HEK293 (cell line): ENCODE data around the gene ITFG2.

Experiments used
- CTCF ChIA-PET: fragments of 350-600 bp; formaldehyde crosslinking; extraction: SDS; loops from one replicate; lab custom pipeline; 2021; ENCODE audit warnings: antibody characterized with exemption; lab: Yijun Ruan, JAX
- POLR2A ChIA-PET: fragments of 300-600 bp; formaldehyde crosslinking; extraction: SDS; loops from one replicate; lab custom pipeline; 2020; ENCODE audit warnings: antibody characterized with exemption, inconsistent platforms; lab: Yijun Ruan, JAX
- H3K27ac ChIP-seq: fragments of 200-500 bp; sonication (Bioruptor generic); 2 replicates; pipeline ENCODE4 v1.5.1; 2014; ENCODE audit warnings: low read depth, low read length, control low read depth, inconsistent platforms; ENCODE audit errors: extremely low read depth
- H3K36me3 ChIP-seq, 2 experiments: fragments of 200-500 bp in 1 of 2; sonication (Bioruptor generic) in 1 of 2; 1 replicate in 1 of 2; 2 replicates in 1 of 2; pipeline ENCODE4 v1.5.1; 2014 to 2017; ENCODE audit warnings: inconsistent platforms in 2 of 2, low read length in 2 of 2; ENCODE audit not compliant: control insufficient read depth in 2 of 2, insufficient read depth in 1 of 2
- H3K4me1 ChIP-seq: fragments of 200-500 bp; sonication (Bioruptor generic); 2 replicates; pipeline ENCODE4 v1.5.1; 2014; ENCODE audit warnings: mild to moderate bottlenecking, low read length, inconsistent platforms; ENCODE audit not compliant: control insufficient read depth, insufficient read depth
- H3K4me3 ChIP-seq: 2 replicates; pipeline ENCODE4 v1.5.1; 2011; ENCODE audit warnings: low read depth, mild to moderate bottlenecking, control low read depth, low read length, moderate library complexity
- H3K9me3 ChIP-seq: fragments of 200-500 bp; sonication (Bioruptor generic); 2 replicates; pipeline ENCODE4 v1.5.1; 2014; ENCODE audit warnings: low read depth, low read length, inconsistent platforms; ENCODE audit not compliant: control insufficient read depth, insufficient read depth
- BCL11A ChIP-seq: fragments of 450-650 bp; formaldehyde crosslinking; IDR thresholded peaks from 2 replicates; pipeline ENCODE4 v1.5.1; 2016; ENCODE audit warnings: low read depth, missing biosample characterization, missing genetic modification characterization
- MEIS1 ChIP-seq: sonication (generic); formaldehyde crosslinking; IDR thresholded peaks from 2 replicates; pipeline ENCODE4 v1.8.1; 2022; ENCODE audit warnings: missing genetic modification reagents, mild to moderate bottlenecking, borderline replicate concordance
- OSR2 ChIP-seq: fragments of 450-650 bp; formaldehyde crosslinking; IDR thresholded peaks from 2 replicates; pipeline ENCODE4 v1.5.1; 2016; ENCODE audit warnings: missing biosample characterization, missing genetic modification characterization
- ZBTB20 ChIP-seq: fragments of 450-650 bp; formaldehyde crosslinking; IDR thresholded peaks from 2 replicates; pipeline ENCODE4 v1.5.1; 2016; ENCODE audit warnings: missing biosample characterization, missing genetic modification characterization
- ZNF132 ChIP-seq: fragments of 450-650 bp; formaldehyde crosslinking; IDR thresholded peaks from 2 replicates; pipeline ENCODE4 v1.5.1; 2017; ENCODE audit warnings: missing biosample characterization, missing genetic modification characterization, borderline replicate concordance
- ZNF239 ChIP-seq: fragments of 450-650 bp; formaldehyde crosslinking; IDR thresholded peaks from 2 replicates; pipeline ENCODE4 v1.5.1; 2016; ENCODE audit warnings: missing biosample characterization, missing genetic modification characterization
- ZNF248 ChIP-seq: fragments of 450-650 bp; formaldehyde crosslinking; IDR thresholded peaks from 2 replicates; pipeline ENCODE4 v1.5.1; 2017; ENCODE audit warnings: missing biosample characterization, missing genetic modification characterization
- ZNF266 ChIP-seq: fragments of 450-650 bp; formaldehyde crosslinking; IDR thresholded peaks from 2 replicates; pipeline ENCODE4 v1.5.1; 2016; ENCODE audit warnings: missing biosample characterization, missing genetic modification characterization, low read depth
- ZNF274 ChIP-seq, 2 experiments: fragments of 200-500 bp in 1 of 2; fragments of 450-650 bp in 1 of 2; sonication (Bioruptor generic) in 1 of 2; formaldehyde crosslinking in 1 of 2; IDR thresholded peaks; 2 replicates each; pipeline versions ENCODE4 v1.5.1 to v1.6.1; 2014 to 2016; ENCODE audit warnings: borderline replicate concordance in 1 of 2, inconsistent platforms in 1 of 2, low read length in 1 of 2, missing biosample characterization in 1 of 2, missing genetic modification characterization in 1 of 2
- ZNF366 ChIP-seq: fragments of 450-650 bp; formaldehyde crosslinking; conservative IDR thresholded peaks from 2 replicates; pipeline ENCODE4 v1.5.1; 2016; ENCODE audit warnings: missing biosample characterization, missing genetic modification characterization
- ZNF549 ChIP-seq: fragments of 450-650 bp; IDR thresholded peaks from 2 replicates; pipeline ENCODE4 v1.5.1; 2018; ENCODE audit warnings: missing biosample characterization, missing genetic modification characterization, mild to moderate bottlenecking, inconsistent platforms, moderate library complexity
- ZSCAN16 ChIP-seq: fragments of 450-650 bp; formaldehyde crosslinking; IDR thresholded peaks from 2 replicates; pipeline ENCODE4 v1.5.1; 2016; ENCODE audit warnings: missing biosample characterization, missing genetic modification characterization
- ZXDB ChIP-seq: fragments of 450-650 bp; formaldehyde crosslinking; IDR thresholded peaks from 2 replicates; pipeline ENCODE4 v1.5.1; 2016; ENCODE audit warnings: missing biosample characterization, missing genetic modification characterization
- TF ChIP-seq, protein P1 (sequence below): IDR thresholded peaks from 2 replicates; pipeline ENCODE4 v1.6.1; 2011; ENCODE audit warnings: mild to moderate bottlenecking, low read depth, low read length, borderline replicate concordance
- TF ChIP-seq, protein P2 (sequence below): fragments of 450-650 bp; IDR thresholded peaks from 2 replicates; pipeline ENCODE4 v1.5.1; 2018; ENCODE audit warnings: missing biosample characterization, missing genetic modification characterization
- TF ChIP-seq, protein P3 (sequence below): fragments of 450-650 bp; formaldehyde crosslinking; IDR thresholded peaks from 2 replicates; pipeline ENCODE4 v1.5.1; 2016; ENCODE audit warnings: missing biosample characterization, missing genetic modification characterization, low read depth
- TF ChIP-seq, protein P4 (sequence below): fragments of 450-650 bp; formaldehyde crosslinking; IDR thresholded peaks from 2 replicates; pipeline ENCODE4 v1.5.1; 2016; ENCODE audit warnings: missing biosample characterization, missing genetic modification characterization
- TF ChIP-seq, protein P5 (sequence below): fragments of 450-650 bp; formaldehyde crosslinking; IDR thresholded peaks from 2 replicates; pipeline ENCODE4 v1.5.1; 2016; ENCODE audit warnings: missing biosample characterization, missing genetic modification characterization

The ITFG2 gene

DNA sequence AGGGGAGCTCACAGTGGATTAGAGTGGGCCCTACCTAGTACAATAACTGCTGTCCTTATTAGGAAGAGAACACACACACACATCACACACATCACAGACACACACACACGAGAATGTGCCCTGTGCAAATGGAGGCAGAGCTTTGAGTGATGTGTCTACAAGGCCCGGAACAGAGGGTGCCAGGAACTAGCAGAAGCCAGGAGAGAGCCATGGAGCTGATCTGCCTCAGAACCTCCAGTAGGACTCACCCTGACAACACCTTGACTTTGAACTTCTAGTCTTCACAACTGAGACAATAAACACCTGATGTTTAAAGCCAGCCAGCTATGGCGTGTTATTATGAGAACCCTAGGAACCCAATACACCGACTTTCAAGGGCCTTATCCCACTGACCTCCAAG, 47.4 kb upstream of the ITFG2 start:
- POLR2A ChIA-PET = no interaction called here
- Histone ChIP-seq H3K9me3 (no peaks in the 10 kb centered on the region), H3K27ac (no peak overlapping the region), H3K4me1 (no peaks in the 10 kb centered on the region), H3K4me3 (no peak overlapping the region), H3K36me3 (no peaks in the 10 kb centered on the region)
- CTCF ChIA-PET = interaction anchor here (1.4 kb wide), 1 partner anchor 19 kb away, joined by 6 read pairs; no protein-coding TSS in a partner anchor
- TF ChIP-seq OSR2 = no peak
- no peak for TF ChIP-seq ZNF132
- TF ChIP-seq BCL11A (tag by site-specific recombination) = no peak

DNA sequence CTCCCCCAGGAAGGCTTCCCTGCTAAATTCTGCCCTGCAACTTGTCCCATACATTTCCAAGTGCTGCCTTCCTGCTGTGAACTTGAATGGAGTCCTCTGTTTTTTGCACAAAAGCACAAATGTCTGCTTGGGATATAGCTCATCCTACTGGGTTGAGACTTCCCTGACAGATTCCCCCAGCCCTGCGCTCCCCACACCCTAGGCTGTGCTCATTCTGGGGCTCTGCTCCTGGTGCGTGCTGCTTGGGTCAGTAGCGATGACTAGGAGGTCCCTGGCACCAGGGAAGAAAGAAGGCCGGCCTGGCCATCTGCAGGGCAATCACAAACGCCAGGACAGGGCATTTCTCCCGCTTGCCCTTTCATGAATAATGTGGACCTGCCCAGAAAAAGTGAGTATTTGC, 46.9 kb upstream of the ITFG2 start:
- H3K36me3 ChIP-seq = no peaks in the 10 kb centered on the region
- H3K4me1 ChIP-seq = no peaks in the 10 kb centered on the region
- no peaks in the 10 kb centered on the region for H3K9me3 ChIP-seq
- ChIA-PET CTCF (interaction anchor here (0.6 kb wide), 1 partner anchor 19 kb away, joined by 4 read pairs; no protein-coding TSS in a partner anchor), POLR2A (no interaction called here)
- TF ChIP-seq ZNF266 = no peak
- TF ChIP-seq, protein P1, sequence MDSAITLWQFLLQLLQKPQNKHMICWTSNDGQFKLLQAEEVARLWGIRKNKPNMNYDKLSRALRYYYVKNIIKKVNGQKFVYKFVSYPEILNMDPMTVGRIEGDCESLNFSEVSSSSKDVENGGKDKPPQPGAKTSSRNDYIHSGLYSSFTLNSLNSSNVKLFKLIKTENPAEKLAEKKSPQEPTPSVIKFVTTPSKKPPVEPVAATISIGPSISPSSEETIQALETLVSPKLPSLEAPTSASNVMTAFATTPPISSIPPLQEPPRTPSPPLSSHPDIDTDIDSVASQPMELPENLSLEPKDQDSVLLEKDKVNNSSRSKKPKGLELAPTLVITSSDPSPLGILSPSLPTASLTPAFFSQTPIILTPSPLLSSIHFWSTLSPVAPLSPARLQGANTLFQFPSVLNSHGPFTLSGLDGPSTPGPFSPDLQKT = no peak
- TF ChIP-seq MEIS1 (CRISPR knock-in tag) = no peak
- TF ChIP-seq ZBTB20 (tag by site-specific recombination) = no peak
- TF ChIP-seq ZSCAN16 (tag by site-specific recombination) = no peak
- no peak for TF ChIP-seq ZNF274 (IDR thresholded peaks at IDR 0.05; ENCODE audit: low read length)
- TF ChIP-seq ZNF274 (tag by site-specific recombination; IDR thresholded peaks at IDR 0.05; ENCODE audit: borderline replicate concordance) = no peak
- TF ChIP-seq, protein P2, sequence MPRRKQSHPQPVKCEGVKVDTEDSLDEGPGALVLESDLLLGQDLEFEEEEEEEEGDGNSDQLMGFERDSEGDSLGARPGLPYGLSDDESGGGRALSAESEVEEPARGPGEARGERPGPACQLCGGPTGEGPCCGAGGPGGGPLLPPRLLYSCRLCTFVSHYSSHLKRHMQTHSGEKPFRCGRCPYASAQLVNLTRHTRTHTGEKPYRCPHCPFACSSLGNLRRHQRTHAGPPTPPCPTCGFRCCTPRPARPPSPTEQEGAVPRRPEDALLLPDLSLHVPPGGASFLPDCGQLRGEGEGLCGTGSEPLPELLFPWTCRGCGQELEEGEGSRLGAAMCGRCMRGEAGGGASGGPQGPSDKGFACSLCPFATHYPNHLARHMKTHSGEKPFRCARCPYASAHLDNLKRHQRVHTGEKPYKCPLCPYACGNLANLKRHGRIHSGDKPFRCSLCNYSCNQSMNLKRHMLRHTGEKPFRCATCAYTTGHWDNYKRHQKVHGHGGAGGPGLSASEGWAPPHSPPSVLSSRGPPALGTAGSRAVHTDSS (tag by site-specific recombination) = no peak
- TF ChIP-seq, protein P3, sequence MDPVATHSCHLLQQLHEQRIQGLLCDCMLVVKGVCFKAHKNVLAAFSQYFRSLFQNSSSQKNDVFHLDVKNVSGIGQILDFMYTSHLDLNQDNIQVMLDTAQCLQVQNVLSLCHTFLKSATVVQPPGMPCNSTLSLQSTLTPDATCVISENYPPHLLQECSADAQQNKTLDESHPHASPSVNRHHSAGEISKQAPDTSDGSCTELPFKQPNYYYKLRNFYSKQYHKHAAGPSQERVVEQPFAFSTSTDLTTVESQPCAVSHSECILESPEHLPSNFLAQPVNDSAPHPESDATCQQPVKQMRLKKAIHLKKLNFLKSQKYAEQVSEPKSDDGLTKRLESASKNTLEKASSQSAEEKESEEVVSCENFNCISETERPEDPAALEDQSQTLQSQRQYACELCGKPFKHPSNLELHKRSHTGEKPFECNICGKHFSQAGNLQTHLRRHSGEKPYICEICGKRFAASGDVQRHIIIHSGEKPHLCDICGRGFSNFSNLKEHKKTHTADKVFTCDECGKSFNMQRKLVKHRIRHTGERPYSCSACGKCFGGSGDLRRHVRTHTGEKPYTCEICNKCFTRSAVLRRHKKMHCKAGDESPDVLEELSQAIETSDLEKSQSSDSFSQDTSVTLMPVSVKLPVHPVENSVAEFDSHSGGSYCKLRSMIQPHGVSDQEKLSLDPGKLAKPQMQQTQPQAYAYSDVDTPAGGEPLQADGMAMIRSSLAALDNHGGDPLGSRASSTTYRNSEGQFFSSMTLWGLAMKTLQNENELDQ (tag by site-specific recombination) = no peak
- TF ChIP-seq ZNF366 (tag by site-specific recombination) = no peak
- no peak for TF ChIP-seq ZNF248 (tag by site-specific recombination)
- no peak for TF ChIP-seq ZXDB (tag by site-specific recombination)
- H3K27ac ChIP-seq = no peak overlapping the region
- H3K4me3 ChIP-seq = no peak overlapping the region

DNA sequence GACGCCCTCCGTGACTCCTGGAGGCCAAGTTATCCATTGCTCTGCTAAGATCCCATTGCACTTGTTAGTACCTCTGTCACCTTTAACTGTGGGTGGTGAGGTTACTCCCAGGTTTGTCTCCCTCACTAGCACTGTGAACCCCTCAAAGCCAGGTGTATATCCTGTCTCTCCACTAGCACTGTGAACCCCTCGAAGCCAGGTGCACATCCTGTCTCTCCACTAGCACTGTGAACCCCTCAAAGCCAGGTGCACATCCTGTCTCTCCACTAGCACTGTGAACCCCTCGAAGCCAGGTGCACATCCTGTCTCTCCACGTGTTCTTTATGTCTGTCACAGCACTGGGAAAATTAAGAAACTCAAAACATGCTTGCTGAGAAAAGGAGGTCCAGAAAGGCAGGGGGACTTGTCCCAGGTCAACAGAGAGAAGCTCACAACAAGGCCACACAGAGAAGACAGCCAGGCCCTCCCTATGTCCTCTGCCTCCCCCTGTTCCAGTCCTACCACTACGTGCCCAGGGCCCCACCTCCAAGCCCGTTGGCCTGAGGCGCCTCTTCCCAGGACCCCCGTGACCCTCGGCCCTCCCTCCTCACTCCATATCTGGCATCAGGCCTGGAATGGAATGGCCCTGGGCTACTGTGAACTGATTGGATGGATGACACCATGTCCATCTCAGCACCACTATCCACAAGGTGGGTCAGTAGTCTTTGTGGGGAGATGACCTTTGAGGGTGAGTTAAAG, 44.1 kb upstream of the ITFG2 start:
- no peaks in the 10 kb centered on the region for H3K36me3 ChIP-seq
- CTCF ChIA-PET = interaction anchor here (1.2 kb wide), 1 partner anchor 16 kb away, joined by 4 read pairs; no protein-coding TSS in a partner anchor
- no peaks in the 10 kb centered on the region for H3K4me1 ChIP-seq
- POLR2A ChIA-PET = no interaction called here
- no peak overlapping the region for H3K27ac ChIP-seq
- no peaks in the 10 kb centered on the region for H3K9me3 ChIP-seq
- H3K4me3 ChIP-seq = no peak overlapping the region
- TF ChIP-seq ZNF239 = no peak
- TF ChIP-seq, protein P3 (tag by site-specific recombination) = no peak
- TF ChIP-seq, protein P4, sequence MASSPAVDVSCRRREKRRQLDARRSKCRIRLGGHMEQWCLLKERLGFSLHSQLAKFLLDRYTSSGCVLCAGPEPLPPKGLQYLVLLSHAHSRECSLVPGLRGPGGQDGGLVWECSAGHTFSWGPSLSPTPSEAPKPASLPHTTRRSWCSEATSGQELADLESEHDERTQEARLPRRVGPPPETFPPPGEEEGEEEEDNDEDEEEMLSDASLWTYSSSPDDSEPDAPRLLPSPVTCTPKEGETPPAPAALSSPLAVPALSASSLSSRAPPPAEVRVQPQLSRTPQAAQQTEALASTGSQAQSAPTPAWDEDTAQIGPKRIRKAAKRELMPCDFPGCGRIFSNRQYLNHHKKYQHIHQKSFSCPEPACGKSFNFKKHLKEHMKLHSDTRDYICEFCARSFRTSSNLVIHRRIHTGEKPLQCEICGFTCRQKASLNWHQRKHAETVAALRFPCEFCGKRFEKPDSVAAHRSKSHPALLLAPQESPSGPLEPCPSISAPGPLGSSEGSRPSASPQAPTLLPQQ = no peak
- TF ChIP-seq, protein P5, sequence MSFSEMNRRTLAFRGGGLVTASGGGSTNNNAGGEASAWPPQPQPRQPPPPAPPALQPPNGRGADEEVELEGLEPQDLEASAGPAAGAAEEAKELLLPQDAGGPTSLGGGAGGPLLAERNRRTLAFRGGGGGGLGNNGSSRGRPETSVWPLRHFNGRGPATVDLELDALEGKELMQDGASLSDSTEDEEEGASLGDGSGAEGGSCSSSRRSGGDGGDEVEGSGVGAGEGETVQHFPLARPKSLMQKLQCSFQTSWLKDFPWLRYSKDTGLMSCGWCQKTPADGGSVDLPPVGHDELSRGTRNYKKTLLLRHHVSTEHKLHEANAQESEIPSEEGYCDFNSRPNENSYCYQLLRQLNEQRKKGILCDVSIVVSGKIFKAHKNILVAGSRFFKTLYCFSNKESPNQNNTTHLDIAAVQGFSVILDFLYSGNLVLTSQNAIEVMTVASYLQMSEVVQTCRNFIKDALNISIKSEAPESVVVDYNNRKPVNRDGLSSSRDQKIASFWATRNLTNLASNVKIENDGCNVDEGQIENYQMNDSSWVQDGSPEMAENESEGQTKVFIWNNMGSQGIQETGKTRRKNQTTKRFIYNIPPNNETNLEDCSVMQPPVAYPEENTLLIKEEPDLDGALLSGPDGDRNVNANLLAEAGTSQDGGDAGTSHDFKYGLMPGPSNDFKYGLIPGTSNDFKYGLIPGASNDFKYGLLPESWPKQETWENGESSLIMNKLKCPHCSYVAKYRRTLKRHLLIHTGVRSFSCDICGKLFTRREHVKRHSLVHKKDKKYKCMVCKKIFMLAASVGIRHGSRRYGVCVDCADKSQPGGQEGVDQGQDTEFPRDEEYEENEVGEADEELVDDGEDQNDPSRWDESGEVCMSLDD (tag by site-specific recombination) = no peak
- no peak for TF ChIP-seq ZNF549
